Fibroblast of lung (primary cell): ENCODE results near the gene ZNF598. TPM values are rescaled to one million over a fixed set of nuclear protein-coding genes. Genes with fewer than 3 reads are reported as not detected.
"Not testable (repeated sequence)": the region's sequence is repeated elsewhere in the genome, so short reads cannot be mapped to it uniquely, and the experiment has no call there.

ENCODE experiments used
- DNase-seq, 2 donors: peaks; one replicate each; pipeline versions ENCODE4 v3.0.0 to v3.0.0-alpha.2; 2010; ENCODE audit warnings: low read depth in 2 of 2
- H2AFZ ChIP-seq: 2 replicates; pipeline ENCODE4 v1.5.1; 2012; ENCODE audit warnings: low read length, control low read depth, inconsistent platforms
- H3K27ac ChIP-seq: 2 replicates; pipeline ENCODE4 v1.5.1; 2011; ENCODE audit warnings: low read length, control low read depth; ENCODE audit not compliant: insufficient read depth
- H3K27me3 ChIP-seq: 2 replicates; pipeline ENCODE4 v1.5.1; 2011; ENCODE audit warnings: mild to moderate bottlenecking, low read length; ENCODE audit not compliant: control insufficient read depth, insufficient read depth
- H3K36me3 ChIP-seq: 2 replicates; pipeline ENCODE4 v1.5.1; 2011; ENCODE audit warnings: low read length; ENCODE audit not compliant: control insufficient read depth, insufficient read depth
- H3K4me1 ChIP-seq: 2 replicates; pipeline ENCODE4 v1.5.1; 2011; ENCODE audit warnings: low read length; ENCODE audit not compliant: control insufficient read depth, insufficient read depth; ENCODE audit errors: extremely low read depth
- H3K4me2 ChIP-seq: 2 replicates; pipeline ENCODE4 v1.5.1; 2011; ENCODE audit warnings: low read length, control low read depth; ENCODE audit not compliant: insufficient read depth; ENCODE audit errors: extremely low read depth
- H3K4me3 ChIP-seq, 4 experiments: fragments of 200-600 bp in 1 of 4; sonication (generic) in 1 of 4; replicated peaks in 1 of 4; 2 replicates each; pipeline ENCODE4 v1.5.1; 2011 to 2016; ENCODE audit warnings: low read length in 4 of 4, low read depth in 3 of 4, mild to moderate bottlenecking in 3 of 4, control low read depth in 2 of 4, inconsistent platforms in 1 of 4, mixed read lengths in 1 of 4; ENCODE audit not compliant: insufficient read depth in 1 of 4; ENCODE audit errors: control extremely low read depth in 1 of 4
- H3K79me2 ChIP-seq: 2 replicates; pipeline ENCODE4 v1.5.1; 2012; ENCODE audit warnings: mild to moderate bottlenecking, low read length, inconsistent platforms; ENCODE audit not compliant: control insufficient read depth, insufficient read depth
- H3K9ac ChIP-seq: 2 replicates; pipeline ENCODE4 v1.5.1; 2011; ENCODE audit warnings: mild to moderate bottlenecking, low read length, control low read depth; ENCODE audit not compliant: insufficient read depth
- H3K9me3 ChIP-seq: 2 replicates; pipeline ENCODE4 v1.5.1; 2012; ENCODE audit warnings: low read depth, low read length; ENCODE audit not compliant: control insufficient read depth, insufficient read depth
- H4K20me1 ChIP-seq: 2 replicates; pipeline ENCODE4 v1.5.1; 2011; ENCODE audit warnings: low read length; ENCODE audit not compliant: control insufficient read depth, insufficient read depth; ENCODE audit errors: extremely low read depth
- EZH2 ChIP-seq: IDR thresholded peaks from 2 replicates; pipeline ENCODE4 v1.5.1; 2012; ENCODE audit warnings: low read length, control low read depth, mild to moderate bottlenecking; ENCODE audit errors: missing control alignments
- polyA plus RNA-seq, 2 donors: library from polyadenylated mRNA; depleted of rRNA in 1 of 2; stranded (reverse) in 1 of 2; unstranded in 1 of 2; fragments of >200 nt; gene quantifications; 2 replicates each; pipeline ENCODE4 v1.2.1, GENCODE V29; 2011 to 2012; ENCODE audit warnings: missing spikeins in 1 of 2
- total RNA-seq: library from RNA; depleted of rRNA; stranded (reverse); fragments of >200 nt; gene quantifications from 2 replicates; pipeline ENCODE4 v1.2.1, GENCODE V29; 2014
- TF ChIP-seq, protein P1 (sequence below), 2 donors: IDR thresholded peaks in 1 of 2; conservative IDR thresholded peaks in 1 of 2; 1 replicate in 1 of 2; 2 replicates in 1 of 2; pipeline ENCODE4 v1.5.1; 2011 to 2012; ENCODE audit warnings: low read length in 2 of 2, control low read depth in 1 of 2, inconsistent platforms in 1 of 2, low read depth in 1 of 2, mild to moderate bottlenecking in 1 of 2

Gene ZNF598
- total and polyA plus RNA-seq, 2 donors (not counting 1 experiment from before 2014, with no cell fraction given) = 11.6 to 18.8 TPM

DNA sequence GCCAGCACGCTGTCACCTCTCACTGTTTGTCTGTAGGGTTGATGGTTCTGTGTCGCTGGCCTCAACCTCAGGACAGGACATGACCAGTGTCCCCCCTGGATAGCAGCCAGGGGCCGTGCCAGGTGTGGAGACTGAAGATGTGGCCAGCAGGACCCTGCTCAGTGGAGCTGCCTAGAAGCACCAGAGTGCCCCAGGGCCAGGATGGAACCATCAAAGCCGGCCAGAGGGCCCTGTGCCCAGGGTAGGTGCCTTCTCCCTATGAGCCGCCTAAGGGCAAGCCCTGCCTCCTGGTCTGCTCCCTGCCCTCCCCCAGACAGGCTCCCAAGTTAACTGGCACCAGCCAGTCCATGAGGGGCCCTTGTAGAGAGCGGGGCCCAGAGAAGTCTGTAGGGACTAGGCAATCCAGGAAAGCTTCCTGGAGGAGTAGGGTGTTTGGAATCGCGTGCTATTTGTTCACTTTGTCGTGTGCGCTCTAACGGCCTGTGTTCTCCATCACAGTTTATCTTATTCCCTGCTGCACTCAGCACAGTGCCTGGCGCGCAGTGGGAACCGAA, 50.8 kb downstream of the ZNF598 start:
- Histone ChIP-seq H3K27me3 (no peaks in the 10 kb centered on the region), H3K4me2 (peak overlapping the region; percentile 28), H3K79me2 (peaks cover 33% of the 10 kb centered on the region), H3K27ac (no peak overlapping the region), H2AFZ (peak overlapping the region; percentile 85), H4K20me1 (no peaks in the 10 kb centered on the region), H3K4me3 (peak overlapping the region in 1 of 4 experiments; percentile 82), H3K9me3 (no peaks in the 10 kb centered on the region), H3K9ac (no peak overlapping the region), H3K4me1 (peaks cover 6% of the 10 kb centered on the region), H3K36me3 (peaks cover 24% of the 10 kb centered on the region)
- TF ChIP-seq EZH2 = no peak
- TF ChIP-seq, protein P1, sequence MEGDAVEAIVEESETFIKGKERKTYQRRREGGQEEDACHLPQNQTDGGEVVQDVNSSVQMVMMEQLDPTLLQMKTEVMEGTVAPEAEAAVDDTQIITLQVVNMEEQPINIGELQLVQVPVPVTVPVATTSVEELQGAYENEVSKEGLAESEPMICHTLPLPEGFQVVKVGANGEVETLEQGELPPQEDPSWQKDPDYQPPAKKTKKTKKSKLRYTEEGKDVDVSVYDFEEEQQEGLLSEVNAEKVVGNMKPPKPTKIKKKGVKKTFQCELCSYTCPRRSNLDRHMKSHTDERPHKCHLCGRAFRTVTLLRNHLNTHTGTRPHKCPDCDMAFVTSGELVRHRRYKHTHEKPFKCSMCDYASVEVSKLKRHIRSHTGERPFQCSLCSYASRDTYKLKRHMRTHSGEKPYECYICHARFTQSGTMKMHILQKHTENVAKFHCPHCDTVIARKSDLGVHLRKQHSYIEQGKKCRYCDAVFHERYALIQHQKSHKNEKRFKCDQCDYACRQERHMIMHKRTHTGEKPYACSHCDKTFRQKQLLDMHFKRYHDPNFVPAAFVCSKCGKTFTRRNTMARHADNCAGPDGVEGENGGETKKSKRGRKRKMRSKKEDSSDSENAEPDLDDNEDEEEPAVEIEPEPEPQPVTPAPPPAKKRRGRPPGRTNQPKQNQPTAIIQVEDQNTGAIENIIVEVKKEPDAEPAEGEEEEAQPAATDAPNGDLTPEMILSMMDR (conservative IDR thresholded peaks at IDR 0.05 in 1 of 2, IDR thresholded peaks at IDR 0.05 in 1 of 2; ENCODE audit: low read depth in 1 of 2, low read length in 2 of 2) = no peak
- DNase-seq = no peak

DNA sequence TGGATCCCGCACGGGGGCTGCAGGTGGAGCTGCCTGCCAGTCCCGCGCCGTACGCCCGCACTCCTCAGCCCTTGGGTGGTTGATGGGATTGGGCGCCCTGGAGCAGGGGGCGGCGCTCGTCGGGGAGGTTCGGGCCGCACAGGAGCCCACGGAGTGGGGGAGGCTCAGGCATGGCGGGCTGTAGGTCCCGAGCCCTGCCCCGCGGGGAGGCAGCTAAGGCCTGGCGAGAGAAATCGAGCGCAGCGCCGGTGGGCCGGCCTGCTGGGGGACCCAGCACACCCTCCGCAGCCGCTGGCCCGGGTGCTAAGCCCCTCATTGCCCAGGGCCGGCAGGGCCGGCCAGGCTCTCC, 51.5 kb downstream of the ZNF598 start:
- peaks cover 26% of the 10 kb centered on the region for H3K79me2 ChIP-seq
- H3K4me2 ChIP-seq, H3K9me3 ChIP-seq, H2AFZ ChIP-seq, H3K27me3 ChIP-seq, H3K4me1 ChIP-seq, H4K20me1 ChIP-seq, H3K4me3 ChIP-seq, DNase-seq, H3K9ac ChIP-seq, H3K27ac ChIP-seq: not testable (repeated sequence)
- H3K36me3 ChIP-seq = peaks cover 19% of the 10 kb centered on the region

DNA sequence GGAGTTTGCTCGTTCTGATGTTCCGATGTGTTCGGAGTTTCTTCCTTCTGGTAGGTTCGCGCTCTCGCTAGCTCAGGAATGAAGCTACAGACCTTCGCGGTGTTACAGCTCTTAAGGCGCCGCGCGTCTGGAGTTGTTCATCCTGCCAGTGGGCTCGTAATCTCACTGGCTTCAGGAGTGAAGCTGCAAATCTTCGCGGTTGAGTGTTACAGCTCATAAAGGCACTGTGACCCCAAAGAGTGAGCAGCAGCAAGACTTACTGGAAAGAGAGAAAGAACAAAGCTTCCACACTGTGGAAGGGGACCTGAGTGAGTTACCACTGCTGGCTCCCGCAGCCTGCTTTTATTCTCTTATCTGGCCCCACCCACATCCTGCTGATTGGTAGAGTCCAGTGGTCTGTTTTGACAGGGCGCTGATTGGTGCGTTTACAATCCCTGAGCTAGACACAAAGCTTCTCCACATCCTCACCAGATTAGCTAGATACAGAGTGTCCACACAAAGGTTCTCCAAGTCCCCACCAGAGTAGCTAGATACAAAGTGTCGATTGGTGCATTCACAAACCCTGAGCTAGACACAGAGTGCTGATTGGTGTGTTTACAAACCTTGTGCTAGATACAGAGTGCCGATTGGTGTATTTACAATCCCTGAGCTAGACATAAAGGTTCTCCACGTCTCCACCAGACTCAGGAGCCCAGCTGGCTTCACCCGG, 52.0 kb downstream of the ZNF598 start:
- peaks cover 20% of the 10 kb centered on the region for H3K79me2 ChIP-seq
- peaks cover 15% of the 10 kb centered on the region for H3K36me3 ChIP-seq
- H2AFZ ChIP-seq, H3K9ac ChIP-seq, H3K27ac ChIP-seq, H3K27me3 ChIP-seq, H3K4me2 ChIP-seq, H4K20me1 ChIP-seq, H3K9me3 ChIP-seq, H3K4me3 ChIP-seq, H3K4me1 ChIP-seq, DNase-seq: not testable (repeated sequence)

DNA sequence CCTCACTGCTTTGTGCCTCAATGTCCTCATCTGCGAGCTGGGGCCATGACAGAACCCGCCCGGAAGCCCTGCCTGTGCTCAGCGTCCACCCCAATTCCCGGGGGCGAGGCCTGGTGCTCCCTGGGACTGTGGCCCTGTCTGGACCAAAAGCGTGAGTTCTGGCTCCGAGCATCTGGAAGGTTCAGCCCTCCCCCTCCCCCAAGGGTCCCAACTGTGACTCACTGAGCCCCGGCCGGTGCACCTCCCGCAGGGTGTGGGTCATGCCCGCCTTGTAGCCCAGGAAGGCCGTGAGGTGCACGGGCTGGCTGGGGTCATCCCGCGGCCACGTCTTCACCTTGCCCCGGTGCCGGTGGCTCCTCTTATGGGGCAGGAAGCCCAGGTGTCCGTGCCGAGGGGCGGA, 55.9 kb downstream of the ZNF598 start:
- H3K9ac ChIP-seq = no peak overlapping the region
- H4K20me1 ChIP-seq = no peaks in the 10 kb centered on the region
- H3K4me3 ChIP-seq = no peak overlapping the region
- H3K4me2 ChIP-seq = no peak overlapping the region
- TF ChIP-seq EZH2 = no peak
- TF ChIP-seq, protein P1 (conservative IDR thresholded peaks at IDR 0.05 in 1 of 2, IDR thresholded peaks at IDR 0.05 in 1 of 2; ENCODE audit: low read depth in 1 of 2, low read length in 2 of 2) = no peak
- H3K4me1 ChIP-seq = no peaks in the 10 kb centered on the region
- H3K27ac ChIP-seq = no peak overlapping the region
- no peaks in the 10 kb centered on the region for H3K36me3 ChIP-seq
- DNase-seq = no peak
- no peaks in the 10 kb centered on the region for H3K27me3 ChIP-seq
- no peak overlapping the region for H2AFZ ChIP-seq
- H3K79me2 ChIP-seq = no peaks in the 10 kb centered on the region
- H3K9me3 ChIP-seq = no peaks in the 10 kb centered on the region
